Type B pancreatic cell (in vitro differentiated cells): ENCODE results near the gene MYBPC2. TPM values are rescaled to one million over a fixed set of nuclear protein-coding genes. Genes with fewer than 3 reads are reported as not detected.

Experiments used
- DNase-seq: peaks from one replicate; pipeline ENCODE4 v3.0.0; 2021; ENCODE audit warnings: mixed read lengths; ENCODE audit not compliant: unreplicated experiment; ENCODE audit errors: extremely low spot score
- H3K27ac Mint-ChIP-seq: 2 replicates; pipeline ENCODE4 v1.8.0; 2021; ENCODE audit warnings: mild to moderate bottlenecking, mixed read lengths
- H3K27me3 Mint-ChIP-seq: 2 replicates; pipeline ENCODE4 v1.8.0; 2021; ENCODE audit warnings: mixed read lengths
- H3K36me3 Mint-ChIP-seq: 2 replicates; pipeline ENCODE4 v1.8.0; 2021; ENCODE audit warnings: mixed read lengths
- H3K4me1 Mint-ChIP-seq: one replicate; pipeline ENCODE4 v1.8.0; 2021; ENCODE audit warnings: mixed read lengths; ENCODE audit not compliant: unreplicated experiment
- H3K4me3 Mint-ChIP-seq: 2 replicates; pipeline ENCODE4 v1.8.0; 2021; ENCODE audit warnings: mild to moderate bottlenecking, mixed read lengths
- H3K9me3 Mint-ChIP-seq: 2 replicates; pipeline ENCODE4 v1.8.0; 2021; ENCODE audit warnings: mixed read lengths
- total RNA-seq: library from RNA; stranded (reverse); gene quantifications from 2 replicates; pipeline ENCODE4 v1.2.1, GENCODE V29; 2021; ENCODE audit warnings: low replicate concordance
- TF ChIP-seq, protein P1 (sequence below): fragments of 200-600 bp; sonication (generic); conservative IDR thresholded peaks from 2 replicates; pipeline ENCODE4 v1.5.0; 2021; ENCODE audit warnings: antibody characterized with exemption, mild to moderate bottlenecking

The MYBPC2 gene
- total RNA-seq, 1 donor from 2014 or later = 0.12 TPM

DNA sequence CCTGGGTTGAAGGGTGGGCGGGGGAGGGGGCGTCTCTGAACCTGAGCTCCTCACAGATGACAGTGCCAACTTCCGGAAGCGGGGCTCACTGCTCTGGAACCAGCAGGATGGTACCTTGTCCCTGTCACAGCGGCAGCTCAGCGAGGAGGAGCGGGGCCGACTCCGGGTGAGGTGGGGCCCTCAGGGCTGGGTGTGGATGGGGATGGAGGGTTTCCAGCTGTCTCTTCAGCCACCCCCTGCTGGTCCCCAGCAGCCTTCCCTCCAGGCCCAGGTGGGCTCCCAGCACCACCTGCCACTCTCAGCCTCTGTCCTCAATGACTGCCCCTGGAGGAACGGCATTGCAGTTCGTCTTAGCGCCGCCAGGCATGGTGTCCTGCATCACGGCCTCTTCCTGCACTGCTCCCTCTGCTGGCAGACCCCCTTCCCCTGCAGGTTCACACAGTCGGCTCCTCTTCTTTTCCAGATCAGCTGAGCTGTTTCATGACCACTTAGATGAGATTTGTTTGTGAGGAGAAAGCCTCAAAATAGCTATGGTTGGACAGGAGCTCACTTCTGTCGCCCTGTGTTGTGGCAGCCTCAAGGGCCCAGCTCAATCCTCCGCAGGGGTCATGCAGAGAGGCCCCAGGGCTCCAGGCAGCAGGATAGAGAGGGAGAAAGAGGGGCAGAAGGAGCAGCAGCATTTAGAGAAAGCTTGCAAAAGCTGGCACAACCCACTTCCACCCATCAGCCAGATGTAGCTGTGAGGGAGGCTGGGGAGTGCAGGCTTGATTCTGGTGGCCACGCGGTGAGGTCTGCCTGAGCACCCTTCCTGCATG is 46.4 kb downstream of the MYBPC2 start:
- Mint-ChIP-seq H3K27ac (no peak overlapping the region), H3K9me3 (no peaks in the 10 kb centered on the region), H3K4me1 (peaks cover 12% of the 10 kb centered on the region), H3K27me3 (peaks cover 3% of the 10 kb centered on the region), H3K4me3 (peak overlapping the region; percentile 67), H3K36me3 (peaks cover 21% of the 10 kb centered on the region)
- no peak for DNase-seq
- TF ChIP-seq, protein P1, sequence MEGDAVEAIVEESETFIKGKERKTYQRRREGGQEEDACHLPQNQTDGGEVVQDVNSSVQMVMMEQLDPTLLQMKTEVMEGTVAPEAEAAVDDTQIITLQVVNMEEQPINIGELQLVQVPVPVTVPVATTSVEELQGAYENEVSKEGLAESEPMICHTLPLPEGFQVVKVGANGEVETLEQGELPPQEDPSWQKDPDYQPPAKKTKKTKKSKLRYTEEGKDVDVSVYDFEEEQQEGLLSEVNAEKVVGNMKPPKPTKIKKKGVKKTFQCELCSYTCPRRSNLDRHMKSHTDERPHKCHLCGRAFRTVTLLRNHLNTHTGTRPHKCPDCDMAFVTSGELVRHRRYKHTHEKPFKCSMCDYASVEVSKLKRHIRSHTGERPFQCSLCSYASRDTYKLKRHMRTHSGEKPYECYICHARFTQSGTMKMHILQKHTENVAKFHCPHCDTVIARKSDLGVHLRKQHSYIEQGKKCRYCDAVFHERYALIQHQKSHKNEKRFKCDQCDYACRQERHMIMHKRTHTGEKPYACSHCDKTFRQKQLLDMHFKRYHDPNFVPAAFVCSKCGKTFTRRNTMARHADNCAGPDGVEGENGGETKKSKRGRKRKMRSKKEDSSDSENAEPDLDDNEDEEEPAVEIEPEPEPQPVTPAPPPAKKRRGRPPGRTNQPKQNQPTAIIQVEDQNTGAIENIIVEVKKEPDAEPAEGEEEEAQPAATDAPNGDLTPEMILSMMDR = peak; percentile 65

DNA sequence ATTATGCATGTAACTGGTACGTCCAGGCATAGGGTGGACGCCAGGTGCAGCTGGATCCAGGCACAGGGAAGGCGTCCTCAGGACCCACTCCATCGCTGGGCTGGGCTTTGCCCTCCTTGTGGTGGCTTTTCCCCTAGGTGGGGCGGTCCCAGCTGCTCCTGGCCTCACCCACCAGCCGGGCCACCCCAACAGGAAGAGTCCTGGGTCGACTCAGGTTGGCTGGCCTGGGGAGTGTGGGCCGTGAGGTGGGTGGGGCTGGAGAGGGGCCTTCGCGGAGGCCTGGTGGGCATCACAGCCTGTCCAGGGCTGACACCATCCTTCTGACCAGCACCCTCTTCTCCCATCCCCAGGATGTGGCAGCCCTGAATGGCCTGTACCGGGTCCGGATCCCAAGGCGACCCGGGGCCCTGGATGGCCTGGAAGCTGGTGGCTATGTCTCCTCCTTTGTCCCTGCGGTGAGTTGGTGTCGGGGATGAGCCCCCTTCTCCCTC is 47.1 kb downstream of the MYBPC2 start:
- no peak for DNase-seq
- H3K27ac Mint-ChIP-seq = no peak overlapping the region
- no peaks in the 10 kb centered on the region for H3K9me3 Mint-ChIP-seq
- peaks cover 12% of the 10 kb centered on the region for H3K4me1 Mint-ChIP-seq
- peaks cover 21% of the 10 kb centered on the region for H3K36me3 Mint-ChIP-seq
- H3K4me3 Mint-ChIP-seq = no peak overlapping the region
- peaks cover 3% of the 10 kb centered on the region for H3K27me3 Mint-ChIP-seq
- TF ChIP-seq, protein P1 = no peak

DNA sequence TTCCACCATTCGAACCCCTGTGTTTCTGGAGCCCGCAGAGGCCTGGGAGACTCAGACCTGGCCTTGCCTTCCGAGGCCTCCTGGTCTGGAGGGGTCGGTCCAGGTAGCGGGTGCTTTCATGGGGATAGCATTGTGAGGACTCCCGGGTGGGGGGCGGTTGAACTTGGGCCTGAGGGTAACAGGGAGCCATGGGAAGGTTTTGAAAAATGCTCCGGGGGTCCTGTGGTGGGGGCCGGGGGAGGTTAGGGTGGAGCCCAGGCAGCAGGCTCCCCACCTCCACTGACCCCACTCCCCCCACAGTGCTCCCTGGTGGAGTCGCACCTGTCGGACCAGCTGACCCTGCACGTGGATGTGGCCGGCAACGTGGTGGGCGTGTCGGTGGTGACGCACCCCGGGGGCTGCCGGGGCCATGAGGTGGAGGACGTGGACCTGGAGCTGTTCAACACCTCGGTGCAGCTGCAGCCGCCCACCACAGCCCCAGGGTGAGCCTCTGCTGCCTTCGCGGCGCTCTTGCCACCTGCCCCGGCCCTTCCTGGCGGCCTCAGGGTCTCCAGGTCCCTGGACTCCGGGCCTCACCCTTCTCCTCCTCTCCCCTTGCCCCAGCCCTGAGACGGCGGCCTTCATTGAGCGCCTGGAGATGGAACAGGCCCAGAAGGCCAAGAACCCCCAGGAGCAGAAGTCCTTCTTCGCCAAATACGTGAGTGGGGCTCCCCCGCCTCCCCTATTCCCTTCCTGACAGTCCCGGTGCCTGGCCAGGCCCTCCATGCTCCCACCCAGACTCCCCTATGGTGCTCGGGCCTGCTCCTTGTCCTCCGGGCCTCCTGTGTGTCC is 47.8 kb downstream of the MYBPC2 start:
- H3K27ac Mint-ChIP-seq = no peak overlapping the region
- H3K36me3 Mint-ChIP-seq = peaks cover 21% of the 10 kb centered on the region
- H3K27me3 Mint-ChIP-seq = peaks cover 3% of the 10 kb centered on the region
- TF ChIP-seq, protein P1 = no peak
- no peak overlapping the region for H3K4me3 Mint-ChIP-seq
- H3K4me1 Mint-ChIP-seq = peaks cover 12% of the 10 kb centered on the region
- no peak for DNase-seq
- no peaks in the 10 kb centered on the region for H3K9me3 Mint-ChIP-seq

DNA sequence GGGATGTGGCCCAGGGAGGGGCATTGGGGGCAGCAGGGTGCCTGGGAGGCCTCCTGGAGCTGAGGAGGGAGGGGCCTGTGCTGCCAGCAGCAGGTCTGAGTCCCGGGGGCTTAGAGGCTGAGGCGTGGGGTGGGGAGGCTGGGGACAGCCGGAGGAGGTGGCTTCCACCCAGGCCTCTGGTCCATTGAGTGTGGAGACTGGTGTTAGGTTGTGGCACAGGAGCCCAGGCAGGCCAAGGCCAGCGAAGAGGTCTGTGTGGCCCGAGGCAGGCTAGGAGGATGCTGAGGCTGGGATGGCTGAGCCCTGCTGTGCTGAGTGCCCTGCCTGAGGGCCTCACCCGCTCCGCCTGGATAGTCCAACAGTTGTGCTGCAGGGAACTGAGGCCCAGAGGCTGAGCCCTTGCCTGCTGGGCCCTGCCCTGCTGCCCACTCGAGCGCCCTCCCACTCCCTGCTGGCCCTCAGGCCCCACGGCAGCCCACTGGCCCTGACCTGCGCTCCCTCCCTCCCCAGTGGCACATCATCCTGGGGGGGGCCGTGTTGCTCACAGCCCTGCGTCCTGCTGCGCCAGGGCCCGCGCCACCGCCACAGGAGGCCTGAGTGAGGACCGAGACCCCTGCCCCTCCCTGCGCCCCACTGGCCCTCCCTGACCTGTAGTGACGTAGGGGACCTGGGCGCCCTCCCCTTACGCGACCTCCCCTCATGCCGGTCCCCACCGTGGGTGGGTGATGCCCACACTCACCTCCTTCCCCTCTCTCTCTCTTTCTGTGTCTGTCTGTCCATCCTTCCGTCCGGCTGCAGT is 48.9 kb downstream of the MYBPC2 start:
- H3K4me1 Mint-ChIP-seq = peaks cover 12% of the 10 kb centered on the region
- TF ChIP-seq, protein P1 = no peak
- no peak for DNase-seq
- peaks cover 4% of the 10 kb centered on the region for H3K27me3 Mint-ChIP-seq
- H3K9me3 Mint-ChIP-seq = no peaks in the 10 kb centered on the region
- no peak overlapping the region for H3K27ac Mint-ChIP-seq
- no peak overlapping the region for H3K4me3 Mint-ChIP-seq
- H3K36me3 Mint-ChIP-seq = peaks cover 21% of the 10 kb centered on the region

DNA sequence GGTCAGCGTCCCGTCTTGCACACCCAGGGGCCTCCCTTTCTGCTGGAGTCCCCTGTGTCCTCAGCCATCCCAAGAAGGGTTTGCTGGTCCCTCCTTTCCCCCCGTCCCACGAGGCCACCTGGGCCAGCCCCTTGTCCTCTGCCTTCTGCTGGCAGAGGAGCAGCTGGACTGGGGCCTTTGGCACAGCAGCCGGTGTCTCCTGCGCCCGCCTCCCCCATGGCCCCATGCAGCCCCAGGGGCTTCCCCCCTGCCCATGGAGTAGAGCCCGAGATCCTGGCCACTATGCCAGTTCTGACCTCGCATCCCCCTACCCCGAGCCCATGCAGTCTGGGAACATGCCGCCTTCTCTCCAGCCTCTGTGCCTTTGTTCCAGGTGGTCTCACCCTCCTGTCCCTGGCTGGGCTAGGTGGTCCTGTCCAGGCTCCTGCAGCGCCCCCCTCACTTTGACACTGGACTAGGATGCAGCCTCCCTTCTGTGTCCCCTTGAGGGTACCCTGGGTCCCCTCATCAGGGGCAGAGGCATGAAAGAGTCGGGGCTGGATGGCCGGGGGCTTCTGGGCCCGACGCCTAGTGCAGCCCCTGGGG is 49.7 kb downstream of the MYBPC2 start:
- no peak for DNase-seq
- Mint-ChIP-seq H3K4me3 (no peak overlapping the region), H3K36me3 (peaks cover 21% of the 10 kb centered on the region), H3K4me1 (peaks cover 7% of the 10 kb centered on the region), H3K27ac (no peak overlapping the region), H3K9me3 (no peaks in the 10 kb centered on the region), H3K27me3 (peaks cover 9% of the 10 kb centered on the region)
- TF ChIP-seq, protein P1 = no peak
